GM12891 (cell line): ENCODE data around the gene TNFSF10.

Experiments
- PAX5 ChIP-seq: IDR thresholded peaks from 2 replicates; pipeline ENCODE4 v1.6.1; 2011; ENCODE audit warnings: low read length, moderate library complexity, mild to moderate bottlenecking; ENCODE audit not compliant: insufficient read depth, severe bottlenecking
- POLR2A ChIP-seq: IDR thresholded peaks from 2 replicates; pipeline ENCODE4 v1.6.1; 2011; ENCODE audit warnings: low read depth, low read length, control low read depth
- POLR2AphosphoS5 ChIP-seq: IDR thresholded peaks from 2 replicates; pipeline ENCODE4 v1.6.1; 2011; ENCODE audit warnings: low read depth, low read length, control low read depth
- SPI1 ChIP-seq: IDR thresholded peaks from 2 replicates; pipeline ENCODE4 v1.6.1; 2011; ENCODE audit warnings: low read depth, low read length, control low read depth

DNA sequence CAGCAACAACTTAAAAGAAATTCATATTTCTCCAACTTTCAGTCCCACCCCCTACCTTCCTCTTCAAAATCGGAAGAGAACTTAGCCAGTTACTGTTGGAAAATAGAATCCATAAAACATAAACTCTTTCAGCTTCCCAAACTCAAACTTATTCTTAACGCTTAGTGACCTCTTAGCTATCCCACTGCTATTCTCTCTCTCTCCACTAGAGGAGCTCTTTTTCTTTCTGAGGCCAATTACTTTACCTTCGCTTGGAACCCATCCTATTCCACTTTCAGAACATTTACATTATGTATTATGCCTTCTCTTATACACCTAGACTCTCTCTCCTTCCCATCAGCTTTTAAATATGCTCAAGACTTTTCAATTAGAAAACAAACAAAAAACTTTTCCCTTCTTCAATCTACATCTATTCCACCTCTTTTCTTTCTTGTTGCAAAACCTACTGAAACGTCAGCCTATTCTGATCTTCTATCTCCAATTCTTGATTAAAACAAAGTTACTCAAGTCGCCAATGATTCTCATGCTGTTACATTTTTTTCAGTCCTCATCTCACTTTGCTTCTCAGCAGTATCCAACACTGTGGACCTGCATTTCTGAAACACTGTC lies 61.6 kb downstream of the TNFSF10 start:
- TF ChIP-seq POLR2A: no peak
- TF ChIP-seq POLR2AphosphoS5: no peak
- TF ChIP-seq SPI1: no peak
- no peak for TF ChIP-seq PAX5
